Measurements from ENCODE around the gene JOSD1. TPM values are rescaled to one million over a fixed set of nuclear protein-coding genes. Genes with fewer than 3 reads are reported as not detected.

JOSD1 gene
- total and polyA plus RNA-seq, 9 of the 15 experiments (the other 6 are each of a cell fraction or from before 2014, with no cell fraction given): 8.9 to 39.1 (median 30.4) TPM

DNA sequence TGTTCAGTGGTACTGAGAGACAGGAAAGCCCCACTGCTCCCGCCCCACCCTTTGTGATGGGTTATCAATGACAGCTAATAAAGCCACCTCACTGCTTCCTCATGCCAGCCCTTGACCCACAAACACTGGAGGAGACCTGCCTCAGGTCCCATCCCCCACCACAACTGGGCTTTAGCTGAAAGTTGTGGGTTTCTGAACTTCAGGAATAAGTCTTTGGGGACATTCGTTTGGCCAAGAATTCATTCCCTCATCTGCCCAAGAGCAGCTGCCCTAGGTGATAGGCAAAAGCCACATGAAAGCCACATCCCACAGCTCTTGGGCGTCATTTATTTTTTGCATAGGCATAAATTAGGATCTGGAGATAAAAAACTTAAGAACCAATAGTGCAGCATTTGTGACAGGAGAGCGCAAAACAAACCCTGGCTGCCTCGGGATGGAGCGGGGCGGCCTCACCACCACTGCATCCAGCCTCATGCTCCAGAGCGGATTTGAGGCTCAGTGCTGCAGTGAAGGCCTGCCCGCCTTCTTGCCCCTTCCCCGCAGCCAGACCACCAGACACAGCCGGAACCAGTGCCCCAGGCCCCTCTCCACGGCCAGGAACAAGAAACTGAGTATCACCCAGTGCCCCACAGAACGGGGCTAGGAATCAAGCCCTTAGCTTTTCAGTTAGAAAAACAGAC is 33.8 kb upstream of the JOSD1 start:
- no peak for TF ChIP-seq MAFF (IDR thresholded peaks at IDR 0.05; ENCODE audit: low read length)
- TF ChIP-seq, protein P1, sequence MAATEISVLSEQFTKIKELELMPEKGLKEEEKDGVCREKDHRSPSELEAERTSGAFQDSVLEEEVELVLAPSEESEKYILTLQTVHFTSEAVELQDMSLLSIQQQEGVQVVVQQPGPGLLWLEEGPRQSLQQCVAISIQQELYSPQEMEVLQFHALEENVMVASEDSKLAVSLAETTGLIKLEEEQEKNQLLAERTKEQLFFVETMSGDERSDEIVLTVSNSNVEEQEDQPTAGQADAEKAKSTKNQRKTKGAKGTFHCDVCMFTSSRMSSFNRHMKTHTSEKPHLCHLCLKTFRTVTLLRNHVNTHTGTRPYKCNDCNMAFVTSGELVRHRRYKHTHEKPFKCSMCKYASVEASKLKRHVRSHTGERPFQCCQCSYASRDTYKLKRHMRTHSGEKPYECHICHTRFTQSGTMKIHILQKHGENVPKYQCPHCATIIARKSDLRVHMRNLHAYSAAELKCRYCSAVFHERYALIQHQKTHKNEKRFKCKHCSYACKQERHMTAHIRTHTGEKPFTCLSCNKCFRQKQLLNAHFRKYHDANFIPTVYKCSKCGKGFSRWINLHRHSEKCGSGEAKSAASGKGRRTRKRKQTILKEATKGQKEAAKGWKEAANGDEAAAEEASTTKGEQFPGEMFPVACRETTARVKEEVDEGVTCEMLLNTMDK (IDR thresholded peaks at IDR 0.05; ENCODE audit: borderline replicate concordance, insufficient read depth, low read depth, low read length, poor library complexity, severe bottlenecking): no peak
- no peak for TF ChIP-seq ZNF324 (CRISPR knock-in tag; IDR thresholded peaks at IDR 0.05)
- TF ChIP-seq POLR2G (IDR thresholded peaks at IDR 0.05; ENCODE audit: low read depth, low read length): peak; percentile 60; the same call in 1 of the 2 replicates
- TF ChIP-seq, protein P2, sequence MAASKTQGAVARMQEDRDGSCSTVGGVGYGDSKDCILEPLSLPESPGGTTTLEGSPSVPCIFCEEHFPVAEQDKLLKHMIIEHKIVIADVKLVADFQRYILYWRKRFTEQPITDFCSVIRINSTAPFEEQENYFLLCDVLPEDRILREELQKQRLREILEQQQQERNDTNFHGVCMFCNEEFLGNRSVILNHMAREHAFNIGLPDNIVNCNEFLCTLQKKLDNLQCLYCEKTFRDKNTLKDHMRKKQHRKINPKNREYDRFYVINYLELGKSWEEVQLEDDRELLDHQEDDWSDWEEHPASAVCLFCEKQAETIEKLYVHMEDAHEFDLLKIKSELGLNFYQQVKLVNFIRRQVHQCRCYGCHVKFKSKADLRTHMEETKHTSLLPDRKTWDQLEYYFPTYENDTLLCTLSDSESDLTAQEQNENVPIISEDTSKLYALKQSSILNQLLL (CRISPR knock-in tag; IDR thresholded peaks at IDR 0.05; ENCODE audit: borderline replicate concordance): no peak
- no peak for TF ChIP-seq NCOR1 (IDR thresholded peaks at IDR 0.05)
- TF ChIP-seq MBD2 (IDR thresholded peaks at IDR 0.05; ENCODE audit: borderline replicate concordance, low read depth): no peak
- TF ChIP-seq, protein P3, sequence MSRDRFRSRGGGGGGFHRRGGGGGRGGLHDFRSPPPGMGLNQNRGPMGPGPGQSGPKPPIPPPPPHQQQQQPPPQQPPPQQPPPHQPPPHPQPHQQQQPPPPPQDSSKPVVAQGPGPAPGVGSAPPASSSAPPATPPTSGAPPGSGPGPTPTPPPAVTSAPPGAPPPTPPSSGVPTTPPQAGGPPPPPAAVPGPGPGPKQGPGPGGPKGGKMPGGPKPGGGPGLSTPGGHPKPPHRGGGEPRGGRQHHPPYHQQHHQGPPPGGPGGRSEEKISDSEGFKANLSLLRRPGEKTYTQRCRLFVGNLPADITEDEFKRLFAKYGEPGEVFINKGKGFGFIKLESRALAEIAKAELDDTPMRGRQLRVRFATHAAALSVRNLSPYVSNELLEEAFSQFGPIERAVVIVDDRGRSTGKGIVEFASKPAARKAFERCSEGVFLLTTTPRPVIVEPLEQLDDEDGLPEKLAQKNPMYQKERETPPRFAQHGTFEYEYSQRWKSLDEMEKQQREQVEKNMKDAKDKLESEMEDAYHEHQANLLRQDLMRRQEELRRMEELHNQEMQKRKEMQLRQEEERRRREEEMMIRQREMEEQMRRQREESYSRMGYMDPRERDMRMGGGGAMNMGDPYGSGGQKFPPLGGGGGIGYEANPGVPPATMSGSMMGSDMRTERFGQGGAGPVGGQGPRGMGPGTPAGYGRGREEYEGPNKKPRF (IDR thresholded peaks at IDR 0.05; ENCODE audit: low read depth, low read length): no peak
- TF ChIP-seq, protein P4, sequence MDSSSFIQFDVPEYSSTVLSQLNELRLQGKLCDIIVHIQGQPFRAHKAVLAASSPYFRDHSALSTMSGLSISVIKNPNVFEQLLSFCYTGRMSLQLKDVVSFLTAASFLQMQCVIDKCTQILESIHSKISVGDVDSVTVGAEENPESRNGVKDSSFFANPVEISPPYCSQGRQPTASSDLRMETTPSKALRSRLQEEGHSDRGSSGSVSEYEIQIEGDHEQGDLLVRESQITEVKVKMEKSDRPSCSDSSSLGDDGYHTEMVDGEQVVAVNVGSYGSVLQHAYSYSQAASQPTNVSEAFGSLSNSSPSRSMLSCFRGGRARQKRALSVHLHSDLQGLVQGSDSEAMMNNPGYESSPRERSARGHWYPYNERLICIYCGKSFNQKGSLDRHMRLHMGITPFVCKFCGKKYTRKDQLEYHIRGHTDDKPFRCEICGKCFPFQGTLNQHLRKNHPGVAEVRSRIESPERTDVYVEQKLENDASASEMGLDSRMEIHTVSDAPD (CRISPR knock-in tag; IDR thresholded peaks at IDR 0.05): no peak
- H3K4me1 ChIP-seq (replicated peaks in 1 of 2; ENCODE audit: control insufficient read depth in 2 of 2, insufficient read depth in 2 of 2, low read length in 2 of 2): peaks cover 0 to 13% of the 10 kb centered on the region in 2 experiments; a peak in 2 of 5 replicates
- FAIRE-seq (no peak), ATAC-seq (no peak), DNase-seq (ENCODE audit: extremely low read depth in 1 of 4, low spot score in 3 of 4) (no peak)
- H3K9me3 ChIP-seq (replicated peaks; ENCODE audit: control insufficient read depth, insufficient read depth, low read depth, low read length): no peaks in the 10 kb centered on the region
- H3K4me3 ChIP-seq: no peak overlapping the region
- CTCF ChIA-PET (ENCODE audit: low intra/inter-chr PET ratio): no interaction called here
- no peaks in the 10 kb centered on the region; the same call in 1 of the 2 replicates for H4K20me1 ChIP-seq (replicated peaks; ENCODE audit: control insufficient read depth, insufficient read depth, low read length)
- POLR2A ChIA-PET: interaction anchor here (0.9 to 3.4 kb wide), 7 partner anchors 8 to 29 kb away, joined by 3 to 24 read pairs (median 5); partner anchors contain the start of genes GTPBP1 and SUN2
- TSS peak; percentile 61 for BruUV-seq (replicated peaks)
- no peaks in the 10 kb centered on the region for H3K79me2 ChIP-seq (ENCODE audit: control insufficient read depth, insufficient read depth, low read length)
- 79% methylated on average over 12 of the region's 13 CpGs for WGBS (ENCODE audit: insufficient coverage, low coverage, missing lambda C conversion rate)
- peaks cover 92% of the 10 kb centered on the region; the same call in 2 of the 3 replicates for H3K36me3 ChIP-seq (ENCODE audit: control insufficient read depth, insufficient read depth, low read length)
- H3K9ac ChIP-seq (ENCODE audit: insufficient read depth in 1 of 2, low read depth in 2 of 2, low read length in 2 of 2): no peak overlapping the region
- H3K4me2 ChIP-seq (ENCODE audit: insufficient read depth, low read length): no peak overlapping the region
- in situ Hi-C loops (cut with MboI) (no loop called here), intact Hi-C loops (cut with micrococcal nuclease) (no loop called here)
- H3K27ac ChIP-seq (ENCODE audit: extremely low read depth, low read depth, low read length): no peak overlapping the region
- H3K27me3 ChIP-seq (ENCODE audit: control insufficient read depth in 2 of 2, insufficient read depth in 2 of 2, low read length in 2 of 2): no peaks in the 10 kb centered on the region
- H2AFZ ChIP-seq (ENCODE audit: low read depth, low read length): no peak overlapping the region
- H3K9me1 ChIP-seq (ENCODE audit: control insufficient read depth, insufficient read depth, low read length): no peaks in the 10 kb centered on the region

Measured in K562 (cell line).